Measurements from ENCODE around the gene PCARE.

The PCARE gene

DNA sequence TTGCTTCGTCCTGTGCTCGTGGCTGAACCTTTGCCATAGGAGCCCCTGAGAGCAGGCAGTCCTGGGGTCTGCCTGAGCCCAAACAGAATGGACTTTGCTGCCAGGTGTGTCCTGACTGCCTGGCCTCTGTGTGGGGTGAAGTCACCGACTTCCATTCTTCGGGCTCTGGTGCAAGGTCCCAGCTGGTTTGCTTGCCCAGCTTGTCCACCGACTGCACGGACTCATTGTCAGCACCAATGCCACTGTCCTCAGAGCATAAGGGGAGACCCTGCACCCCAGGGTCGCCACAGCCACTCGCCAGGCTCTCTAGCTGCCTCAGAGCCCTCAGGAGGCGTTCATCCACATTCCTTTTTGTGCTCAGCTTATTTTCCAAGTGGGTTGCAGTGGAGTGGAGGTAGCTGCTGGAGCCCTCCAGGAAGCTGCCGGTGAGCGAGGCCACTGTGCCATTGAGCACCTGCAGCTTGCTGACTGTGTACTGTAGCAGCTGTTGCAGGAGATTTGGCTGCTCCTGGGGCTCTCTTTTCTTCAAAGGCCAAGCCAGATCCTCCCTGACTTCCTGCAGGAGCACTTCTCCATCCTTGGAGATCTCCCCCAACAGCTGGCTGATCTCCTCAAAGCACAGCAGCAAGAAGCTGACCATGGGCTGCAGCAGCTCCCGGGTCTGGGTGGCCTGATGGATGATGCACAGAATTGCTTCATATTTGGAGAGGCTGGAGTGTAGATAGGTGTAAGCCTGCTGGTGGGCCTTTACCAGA, 1.2 kb downstream of the PCARE start:
- Mint-ChIP-seq H3K4me1 (peaks cover 10% of the 10 kb centered on the region), H3K27me3 (no peaks in the 10 kb centered on the region), H3K36me3 (no peaks in the 10 kb centered on the region), H3K27ac (no peak overlapping the region), H3K9me3 (peaks cover 5% of the 10 kb centered on the region), H3K4me3 (no peak overlapping the region)
- ATAC-seq, result no peak

DNA sequence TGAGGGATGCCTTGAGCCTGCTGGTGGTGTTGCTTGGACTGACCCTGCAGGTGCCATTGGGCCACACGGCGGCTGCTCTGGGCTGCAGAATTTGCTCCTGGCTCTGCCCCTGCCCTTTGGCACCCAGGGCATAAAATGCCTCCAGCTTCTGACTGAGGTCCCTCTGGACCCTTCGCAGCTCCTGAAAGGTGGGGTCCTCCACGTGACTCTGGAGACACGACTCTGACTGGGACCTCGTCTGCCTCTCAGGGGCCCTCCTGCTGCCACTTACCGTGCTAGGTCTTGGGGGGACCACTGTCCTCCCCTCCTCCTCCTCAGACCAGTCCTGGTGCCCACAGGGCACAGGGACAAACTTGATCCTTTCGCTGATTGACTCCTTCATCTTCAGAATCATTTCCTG, 2.1 kb downstream of the PCARE start:
- H3K9me3 Mint-ChIP-seq, result no peaks in the 10 kb centered on the region
- no peaks in the 10 kb centered on the region for H3K27me3 Mint-ChIP-seq
- H3K4me1 Mint-ChIP-seq, result peaks cover 10% of the 10 kb centered on the region
- no peak overlapping the region for H3K4me3 Mint-ChIP-seq
- no peak overlapping the region for H3K27ac Mint-ChIP-seq
- H3K36me3 Mint-ChIP-seq, result no peaks in the 10 kb centered on the region
- ATAC-seq, result no peak

DNA sequence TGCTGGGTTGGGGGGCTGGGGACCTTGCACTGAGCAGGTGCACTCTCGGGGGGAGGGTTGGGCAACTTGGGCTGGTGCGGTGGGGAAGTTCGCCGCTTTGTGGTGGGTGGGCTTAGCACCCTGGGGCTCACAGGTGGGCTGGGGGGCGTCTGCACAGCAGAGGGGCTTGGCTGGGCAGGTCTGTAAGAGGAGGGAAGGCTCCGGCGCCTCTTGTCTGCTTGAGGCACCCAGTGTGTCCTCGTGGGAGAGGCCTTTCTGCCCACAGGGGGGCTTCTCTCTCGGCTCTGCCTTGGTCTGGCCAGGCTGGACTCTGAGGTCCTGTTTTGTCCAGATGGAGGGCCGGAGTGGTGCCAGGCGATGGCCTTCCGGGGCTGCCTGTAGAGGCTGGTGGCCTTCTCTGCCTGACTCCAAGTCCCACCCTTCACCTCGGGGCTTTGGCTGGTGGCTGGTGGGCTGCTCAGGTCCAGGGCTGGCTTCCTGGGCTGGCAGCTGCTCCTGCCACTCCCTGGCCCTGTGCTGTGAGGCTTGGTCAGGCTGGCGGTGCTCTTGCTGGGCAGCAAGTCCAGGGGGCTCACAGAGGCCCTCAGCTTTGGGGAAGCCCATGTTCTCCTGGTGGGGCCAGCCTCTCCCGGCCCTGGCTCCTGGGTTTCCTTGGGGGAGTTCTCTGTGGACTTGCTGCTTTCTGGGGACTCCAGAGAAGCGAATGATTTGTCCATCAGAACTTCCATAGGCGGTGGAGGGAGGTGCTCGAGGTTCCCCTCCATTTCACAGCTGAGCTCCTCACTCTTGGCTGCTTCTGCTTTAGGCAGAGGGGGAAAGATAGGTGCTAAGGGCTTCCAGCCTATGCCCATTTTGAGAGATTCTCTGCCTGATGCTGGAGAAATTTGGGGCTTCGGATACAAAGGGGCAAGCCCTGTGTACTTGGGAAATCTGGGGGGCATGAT, 3.0 kb downstream of the PCARE start:
- H3K4me3 Mint-ChIP-seq, result no peak overlapping the region
- no peak overlapping the region for H3K27ac Mint-ChIP-seq
- H3K9me3 Mint-ChIP-seq, result no peaks in the 10 kb centered on the region
- H3K4me1 Mint-ChIP-seq, result peaks cover 10% of the 10 kb centered on the region
- H3K27me3 Mint-ChIP-seq, result no peaks in the 10 kb centered on the region
- no peak for ATAC-seq
- no peaks in the 10 kb centered on the region for H3K36me3 Mint-ChIP-seq

DNA sequence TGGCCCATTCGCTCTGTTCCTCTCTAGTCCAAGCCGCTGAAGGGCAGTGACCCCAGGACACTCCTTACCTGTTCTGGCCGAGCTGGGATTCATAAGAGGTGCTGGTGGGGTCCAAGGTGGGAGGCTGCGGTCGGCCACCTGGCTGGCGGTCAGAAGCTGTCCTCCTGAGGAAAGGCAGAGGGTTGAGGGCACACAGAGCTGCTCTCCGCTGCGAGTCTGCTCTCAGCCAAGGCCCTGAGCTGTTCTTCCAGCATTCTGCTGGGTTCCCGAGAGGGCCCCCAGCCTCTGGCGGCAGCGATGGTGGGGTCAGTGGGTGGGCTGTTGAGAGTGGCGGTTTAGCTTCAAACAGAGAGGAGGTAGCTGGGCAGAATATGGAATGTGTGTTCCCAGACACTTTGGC, 3.8 kb downstream of the PCARE start:
- Mint-ChIP-seq H3K4me1 (peaks cover 10% of the 10 kb centered on the region), H3K27ac (no peak overlapping the region), H3K9me3 (no peaks in the 10 kb centered on the region), H3K27me3 (no peaks in the 10 kb centered on the region), H3K4me3 (no peak overlapping the region), H3K36me3 (no peaks in the 10 kb centered on the region)
- ATAC-seq, result no peak

DNA sequence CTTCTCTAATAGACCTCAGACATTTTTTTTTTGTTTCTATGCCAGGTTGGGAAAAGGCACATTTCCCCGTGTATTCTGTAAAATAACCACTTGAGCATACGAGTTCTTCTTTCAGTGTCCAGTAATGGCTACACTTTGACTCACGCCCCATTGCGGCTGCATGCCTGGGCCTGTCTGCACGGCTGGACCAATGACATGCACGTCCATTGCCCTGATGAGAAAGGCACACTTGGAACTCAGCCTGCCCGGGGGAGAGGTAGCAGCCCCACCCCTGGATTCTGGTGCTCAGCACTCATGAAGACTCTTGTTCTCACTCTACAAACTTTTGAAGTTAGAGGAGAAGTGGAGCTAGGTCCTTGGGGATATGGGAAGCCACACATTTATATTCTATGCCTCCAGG, 5.8 kb downstream of the PCARE start:
- H3K36me3 Mint-ChIP-seq, result no peaks in the 10 kb centered on the region
- no peak for ATAC-seq
- peaks cover 1% of the 10 kb centered on the region for H3K4me1 Mint-ChIP-seq
- H3K27ac Mint-ChIP-seq, result no peak overlapping the region
- no peak overlapping the region for H3K4me3 Mint-ChIP-seq
- no peaks in the 10 kb centered on the region for H3K27me3 Mint-ChIP-seq
- no peaks in the 10 kb centered on the region for H3K9me3 Mint-ChIP-seq

DNA sequence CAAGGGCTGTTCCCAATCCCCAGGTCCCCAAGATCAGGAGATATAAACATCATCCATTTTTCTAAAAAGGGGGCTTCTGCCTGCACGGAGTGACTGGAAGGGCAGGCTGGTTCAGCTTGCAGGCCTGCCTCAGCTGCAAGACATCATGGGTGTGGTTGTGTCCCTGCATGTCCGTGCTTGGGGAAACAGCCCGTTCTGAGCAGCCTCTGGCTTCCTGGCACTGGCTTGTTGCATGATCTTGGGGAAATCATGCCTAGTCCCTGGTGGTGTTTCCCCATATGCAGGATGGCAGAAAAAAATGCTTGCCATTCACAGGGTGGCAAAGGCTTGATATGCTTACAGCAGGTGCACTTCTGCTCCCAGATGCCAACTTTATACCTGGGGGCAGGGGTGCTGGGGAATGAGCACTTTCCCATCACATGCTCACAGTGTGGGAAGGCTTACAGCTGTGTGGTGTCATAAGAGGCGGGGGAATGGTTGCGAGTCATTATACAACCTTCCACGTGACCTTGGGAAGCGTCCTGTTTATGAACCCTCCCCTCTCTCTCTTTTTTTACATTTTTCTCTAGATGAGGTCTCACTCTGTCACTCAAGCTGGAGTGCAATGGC, 7.2 kb downstream of the PCARE start:
- no peaks in the 10 kb centered on the region for H3K27me3 Mint-ChIP-seq
- ATAC-seq, result no peak

DNA sequence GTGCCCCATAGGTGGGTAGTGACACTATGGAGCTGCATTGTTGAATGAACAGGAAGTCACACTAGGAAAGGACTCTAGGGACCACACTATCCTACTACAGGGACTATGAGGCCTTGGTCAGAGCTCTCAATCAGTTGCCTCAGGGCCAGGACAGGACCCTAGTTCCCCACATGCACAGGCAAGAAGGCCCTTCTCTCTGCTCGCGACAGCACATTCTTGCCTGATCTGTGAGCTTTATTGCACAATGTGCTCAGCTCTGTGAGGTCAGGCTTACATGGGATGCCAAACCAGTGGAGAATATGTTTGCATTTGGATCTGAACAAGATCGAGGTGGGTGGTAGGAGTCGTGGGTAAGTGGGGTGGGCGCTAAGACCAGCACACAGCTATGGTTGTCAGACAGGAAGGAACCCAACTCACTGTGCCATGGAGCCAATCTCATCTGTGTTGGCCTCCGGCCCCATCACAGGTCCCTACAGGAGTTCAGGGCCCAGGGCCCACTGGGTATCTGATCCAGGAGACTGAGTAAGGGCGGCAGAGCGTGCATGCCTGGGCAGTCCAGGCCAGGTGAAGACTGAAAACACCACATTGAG, 8.0 kb downstream of the PCARE start:
- H3K27ac Mint-ChIP-seq, result no peak overlapping the region
- H3K4me3 Mint-ChIP-seq, result no peak overlapping the region
- no peaks in the 10 kb centered on the region for H3K4me1 Mint-ChIP-seq
- H3K9me3 Mint-ChIP-seq, result no peaks in the 10 kb centered on the region
- H3K27me3 Mint-ChIP-seq, result no peaks in the 10 kb centered on the region
- no peaks in the 10 kb centered on the region for H3K36me3 Mint-ChIP-seq
- no peak for ATAC-seq

More for the DNA sequence above, 7.2 kb downstream of the PCARE start:
- Mint-ChIP-seq H3K4me1 (no peaks in the 10 kb centered on the region), H3K27ac (no peak overlapping the region), H3K36me3 (no peaks in the 10 kb centered on the region), H3K4me3 (no peak overlapping the region), H3K9me3 (no peaks in the 10 kb centered on the region)

DNA sequence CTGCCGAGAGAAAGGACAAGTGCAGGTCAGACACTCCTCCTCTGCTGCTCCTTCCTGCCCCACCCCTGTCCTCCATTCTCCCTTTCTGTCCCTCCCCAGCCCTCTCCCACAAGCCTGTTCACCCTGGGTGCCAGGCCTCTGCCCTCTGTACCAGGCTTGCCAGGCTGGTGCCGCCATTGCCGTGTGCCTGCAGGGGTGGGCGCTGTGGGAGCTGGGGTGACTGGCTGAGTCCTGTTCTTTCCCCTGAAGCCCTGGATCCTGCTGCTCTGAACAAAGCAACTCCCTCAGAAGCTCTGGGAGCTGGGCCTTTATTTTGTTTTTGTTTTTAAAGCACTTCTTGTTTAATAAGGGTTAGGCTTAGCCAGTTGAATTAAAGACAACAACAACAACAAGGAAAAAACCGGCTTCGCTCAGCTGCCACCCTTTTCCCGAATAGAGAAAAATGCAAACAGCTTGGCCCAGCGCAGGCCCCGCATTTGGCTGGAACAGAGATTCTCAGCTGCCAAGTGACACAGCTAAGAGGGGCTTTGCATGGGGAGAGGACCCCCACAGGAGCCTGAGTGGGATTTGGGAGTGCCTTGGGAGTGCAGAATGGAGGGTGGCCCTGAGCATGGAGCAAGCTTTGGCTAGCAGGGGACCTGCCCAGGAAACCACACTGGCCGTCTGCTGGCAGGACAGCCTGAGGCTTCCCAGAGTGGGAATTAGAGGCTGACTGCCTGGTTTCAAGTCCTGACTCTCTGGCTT, 9.1 kb downstream of the PCARE start:
- Mint-ChIP-seq H3K27ac (no peak overlapping the region), H3K4me3 (no peak overlapping the region), H3K27me3 (no peaks in the 10 kb centered on the region), H3K9me3 (no peaks in the 10 kb centered on the region), H3K36me3 (no peaks in the 10 kb centered on the region), H3K4me1 (no peaks in the 10 kb centered on the region)
- ATAC-seq, result no peak

DNA sequence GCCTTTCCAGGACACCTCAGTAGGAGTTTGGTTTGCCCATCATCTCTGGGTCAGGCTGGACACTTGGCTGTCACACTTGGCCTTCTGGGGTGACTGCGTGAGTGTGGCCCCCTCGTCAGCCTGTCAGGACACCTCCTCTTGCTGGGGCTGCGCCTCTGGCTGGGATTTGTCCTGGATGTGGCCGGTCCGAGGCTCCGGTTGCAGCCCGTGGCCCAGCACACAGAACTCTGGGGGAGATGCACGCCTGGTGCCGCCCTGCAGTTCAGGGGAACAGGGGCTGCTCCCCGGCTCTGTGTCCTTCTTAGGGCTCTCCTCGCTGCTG, 9.6 kb downstream of the PCARE start:
- no peak overlapping the region for H3K27ac Mint-ChIP-seq
- no peaks in the 10 kb centered on the region for H3K4me1 Mint-ChIP-seq
- no peak overlapping the region for H3K4me3 Mint-ChIP-seq
- no peaks in the 10 kb centered on the region for H3K36me3 Mint-ChIP-seq
- no peak for ATAC-seq
- H3K27me3 Mint-ChIP-seq, result no peaks in the 10 kb centered on the region
- no peaks in the 10 kb centered on the region for H3K9me3 Mint-ChIP-seq

DNA sequence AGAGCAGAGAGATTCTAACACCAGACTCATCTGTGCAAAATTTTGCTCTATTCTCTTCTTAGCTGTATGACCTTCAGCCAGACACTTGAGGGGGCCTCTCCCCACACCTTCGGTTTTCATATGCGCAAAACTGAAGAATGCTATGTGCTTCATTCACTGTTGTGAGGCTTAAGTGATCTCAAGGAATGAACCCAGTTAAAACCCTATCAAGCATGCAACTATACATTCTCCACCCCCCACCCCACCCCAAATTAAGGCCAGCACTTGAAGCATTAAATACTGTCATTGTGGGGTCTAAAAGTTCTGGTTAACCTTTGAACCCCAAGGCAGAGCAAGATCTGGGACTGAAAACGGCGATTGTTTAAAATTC, 10.0 kb downstream of the PCARE start:
- H3K9me3 Mint-ChIP-seq, result no peaks in the 10 kb centered on the region
- no peak for ATAC-seq
- H3K36me3 Mint-ChIP-seq, result no peaks in the 10 kb centered on the region
- no peak overlapping the region for H3K4me3 Mint-ChIP-seq
- no peaks in the 10 kb centered on the region for H3K27me3 Mint-ChIP-seq
- no peak overlapping the region for H3K27ac Mint-ChIP-seq
- H3K4me1 Mint-ChIP-seq, result no peaks in the 10 kb centered on the region

DNA sequence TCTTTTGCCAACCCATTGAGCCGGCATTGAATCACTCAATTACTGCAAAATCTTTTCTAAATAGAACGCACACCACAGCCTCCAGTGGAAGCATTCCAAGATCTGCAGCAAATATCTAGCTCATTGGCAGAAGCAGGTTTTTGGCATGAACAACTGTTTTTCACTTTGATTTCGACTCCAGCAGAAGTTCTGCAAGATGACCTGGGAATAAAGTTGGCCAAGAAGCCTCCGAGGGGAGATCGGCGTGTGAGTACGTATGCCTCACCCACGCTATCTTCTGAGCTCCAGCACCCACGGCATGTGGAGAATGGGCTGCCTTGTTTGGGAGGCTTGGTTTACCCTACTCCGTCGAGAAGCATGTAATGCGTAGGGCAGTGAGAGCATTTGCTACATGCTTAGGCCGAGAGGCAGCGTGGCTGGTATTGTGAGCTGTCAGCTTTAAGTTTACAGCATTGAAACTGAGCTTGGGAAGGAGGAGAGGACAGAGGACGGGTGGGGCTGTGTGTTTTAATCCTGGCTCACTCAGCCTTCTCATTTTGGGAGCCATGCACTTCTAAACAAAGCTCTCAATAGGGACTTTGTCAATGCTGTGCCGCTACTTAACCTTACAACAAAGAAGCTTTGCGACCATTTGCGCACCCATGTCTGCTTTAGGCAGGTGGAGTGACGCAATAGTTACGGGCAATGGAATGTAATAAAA, 10.5 kb downstream of the PCARE start:
- no peak for ATAC-seq
- no peak overlapping the region for H3K27ac Mint-ChIP-seq
- H3K4me3 Mint-ChIP-seq, result no peak overlapping the region
- H3K27me3 Mint-ChIP-seq, result no peaks in the 10 kb centered on the region
- no peaks in the 10 kb centered on the region for H3K36me3 Mint-ChIP-seq
- no peaks in the 10 kb centered on the region for H3K4me1 Mint-ChIP-seq
- H3K9me3 Mint-ChIP-seq, result no peaks in the 10 kb centered on the region

DNA sequence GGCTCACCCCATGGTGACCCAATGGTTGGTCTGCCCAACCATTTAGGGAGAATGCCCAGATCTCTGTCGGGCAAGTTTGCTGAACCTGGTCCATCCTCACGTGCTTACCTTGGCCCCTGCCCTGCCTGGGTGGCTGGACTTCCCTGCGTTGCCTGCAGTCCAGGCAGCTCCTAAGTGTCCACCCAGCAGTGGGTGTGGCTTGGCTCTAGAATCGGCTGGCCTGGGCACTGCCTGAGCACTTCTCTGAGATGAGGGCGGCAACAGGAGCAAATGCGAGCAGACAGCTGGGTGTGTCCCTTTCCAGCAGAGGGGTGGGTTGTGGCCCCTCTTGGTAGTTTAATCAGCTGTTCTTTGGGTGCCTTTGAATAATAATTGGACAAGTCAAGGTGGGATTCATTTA, 11.3 kb downstream of the PCARE start:
- H3K27ac Mint-ChIP-seq, result no peak overlapping the region
- ATAC-seq, result no peak
- H3K4me3 Mint-ChIP-seq, result no peak overlapping the region
- H3K36me3 Mint-ChIP-seq, result no peaks in the 10 kb centered on the region
- no peaks in the 10 kb centered on the region for H3K27me3 Mint-ChIP-seq
- no peaks in the 10 kb centered on the region for H3K9me3 Mint-ChIP-seq
- no peaks in the 10 kb centered on the region for H3K4me1 Mint-ChIP-seq

DNA sequence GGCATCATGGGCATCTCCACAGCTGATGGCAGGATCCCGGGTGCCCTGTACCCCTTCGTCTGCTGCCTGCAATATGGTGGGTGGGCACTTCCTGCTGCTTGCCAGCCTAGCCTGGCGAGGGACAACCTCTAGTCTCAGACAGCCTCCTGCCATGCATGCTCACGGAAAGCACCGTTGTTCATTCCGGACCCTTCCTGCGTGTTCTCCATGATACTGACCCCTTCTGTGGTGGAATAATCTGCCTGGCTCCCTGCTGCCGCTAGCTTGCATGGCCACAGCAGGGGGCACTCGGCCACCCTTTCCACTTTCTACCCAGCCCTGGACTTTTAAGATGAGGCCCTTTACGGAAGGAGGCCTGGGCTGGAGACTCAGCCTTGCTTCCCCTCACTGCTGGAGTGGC, 12.0 kb downstream of the PCARE start:
- no peaks in the 10 kb centered on the region for H3K27me3 Mint-ChIP-seq
- ATAC-seq, result no peak
- H3K36me3 Mint-ChIP-seq, result no peaks in the 10 kb centered on the region
- no peak overlapping the region for H3K27ac Mint-ChIP-seq
- no peaks in the 10 kb centered on the region for H3K9me3 Mint-ChIP-seq
- no peak overlapping the region for H3K4me3 Mint-ChIP-seq
- no peaks in the 10 kb centered on the region for H3K4me1 Mint-ChIP-seq

DNA sequence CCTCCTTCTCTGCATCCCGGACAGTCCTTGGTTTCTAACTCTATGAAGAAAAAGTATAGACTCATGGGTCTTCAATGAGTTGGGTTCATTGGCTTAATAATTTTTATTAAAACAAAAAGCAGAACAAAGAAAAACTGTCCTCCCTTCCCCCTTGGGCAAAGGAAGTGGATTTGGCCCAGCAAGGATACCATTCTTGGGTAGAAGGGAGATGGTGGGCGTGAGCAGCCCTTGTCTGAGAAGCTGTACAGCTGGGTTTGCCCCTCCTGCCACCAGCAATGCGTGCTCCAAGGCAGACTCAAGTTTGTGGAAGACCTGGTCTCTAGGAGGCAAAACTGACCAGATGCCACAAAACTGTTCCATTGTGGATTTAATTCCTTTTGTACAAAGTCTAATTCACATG, 12.7 kb downstream of the PCARE start:
- ATAC-seq, result no peak
- no peaks in the 10 kb centered on the region for H3K9me3 Mint-ChIP-seq
- H3K27me3 Mint-ChIP-seq, result no peaks in the 10 kb centered on the region
- no peaks in the 10 kb centered on the region for H3K4me1 Mint-ChIP-seq
- no peaks in the 10 kb centered on the region for H3K36me3 Mint-ChIP-seq
- H3K27ac Mint-ChIP-seq, result no peak overlapping the region
- no peak overlapping the region for H3K4me3 Mint-ChIP-seq
